Panc1 (cell line): ENCODE results near the gene DYNLT1. TPM values are rescaled to one million over a fixed set of nuclear protein-coding genes. Genes with fewer than 3 reads are reported as not detected.

Source experiments
- ATAC-seq: fragments of 200-7000 bp; cut with Tn5 transposase; 2 replicates; pipeline ENCODE4 v1.9.1; 2020; ENCODE audit warnings: mild to moderate bottlenecking, moderate library complexity
- BruUV-seq: library from RNA; stranded (reverse); fragments of 400-500 nt; replicated peaks from 2 replicates; lab custom pipeline; 2021; lab: Mats Ljungman, UMichigan
- CTCF ChIA-PET: fragments of 300-600 bp; sonication (Branson Sonifier 250); formaldehyde crosslinking; loops from one replicate; lab custom pipeline; 2022; ENCODE audit warnings: antibody characterized with exemption; lab: Charles Lee
- POLR2A ChIA-PET: fragments of 300-600 bp; sonication (Branson Sonifier 250); formaldehyde crosslinking; loops from one replicate; lab custom pipeline; 2022; ENCODE audit warnings: antibody characterized with exemption; lab: Charles Lee
- DNase-seq: peaks from one replicate; pipeline ENCODE4 v3.0.0-alpha.2; 2010; ENCODE audit warnings: low read depth, low spot score
- H3K27ac ChIP-seq: 2 replicates; pipeline ENCODE4 v1.5.1; 2011; ENCODE audit warnings: mild to moderate bottlenecking, low read length, inconsistent platforms
- H3K27me3 ChIP-seq: fragments of 200-500 bp; sonication (Bioruptor generic); 2 replicates; pipeline ENCODE4 v1.6.0; 2014; ENCODE audit warnings: low read length, inconsistent platforms; ENCODE audit not compliant: control insufficient read depth, insufficient read depth
- H3K36me3 ChIP-seq: fragments of 200-500 bp; sonication (Bioruptor generic); 2 replicates; pipeline ENCODE4 v1.5.1; 2014; ENCODE audit warnings: inconsistent platforms, mild to moderate bottlenecking, low read length, moderate library complexity; ENCODE audit not compliant: control insufficient read depth, insufficient read depth
- H3K4me1 ChIP-seq: 2 replicates; pipeline ENCODE4 v1.5.1; 2011; ENCODE audit warnings: inconsistent platforms, mild to moderate bottlenecking, low read length, moderate library complexity; ENCODE audit not compliant: control insufficient read depth, insufficient read depth
- H3K4me3 ChIP-seq, 2 experiments: 2 replicates each; pipeline ENCODE4 v1.5.1; 2011 to 2012; ENCODE audit warnings: low read depth in 2 of 2, low read length in 2 of 2, mild to moderate bottlenecking in 2 of 2, inconsistent platforms in 1 of 2, moderate library complexity in 1 of 2
- H3K9me3 ChIP-seq: fragments of 200-500 bp; sonication (Bioruptor generic); 2 replicates; pipeline ENCODE4 v1.5.1; 2014; ENCODE audit warnings: low read depth, mild to moderate bottlenecking, inconsistent platforms, low read length, moderate library complexity; ENCODE audit not compliant: control insufficient read depth, insufficient read depth
- POLR2AphosphoS5 ChIP-seq: IDR thresholded peaks from 2 replicates; pipeline ENCODE4 v1.6.1; 2012; ENCODE audit warnings: mild to moderate bottlenecking, low read depth, low read length, moderate library complexity
- SIN3A ChIP-seq: IDR thresholded peaks from 2 replicates; pipeline ENCODE4 v1.6.1; 2012; ENCODE audit warnings: low read depth, mild to moderate bottlenecking, low read length, moderate library complexity, borderline replicate concordance; ENCODE audit not compliant: insufficient read depth
- TCF7L2 ChIP-seq: IDR thresholded peaks from 2 replicates; pipeline ENCODE4 v1.6.1; 2011; ENCODE audit warnings: mild to moderate bottlenecking, low read depth, low read length, inconsistent platforms
- in situ Hi-C: cut with HindIII; loops from 2 replicates; pipeline ENCODE4 v1.10.0; 2016; ENCODE audit warnings: low sequenced_read_pairs, low pct_unique_long_range_greater_than_20kb
- intact Hi-C: fragments of 100-400 bp; cut with micrococcal nuclease; formaldehyde crosslinking; loops from one replicate; pipeline ENCODE4 v1.10.0; 2022; ENCODE audit not compliant: unreplicated experiment
- total RNA-seq: library from RNA; stranded (reverse); gene quantifications from one replicate; pipeline ENCODE4 v1.2.1, GENCODE V29; 2021; ENCODE audit not compliant: unreplicated experiment
- TF ChIP-seq, protein P1 (sequence below), 2 experiments: IDR thresholded peaks; 2 replicates each; pipeline ENCODE4 v1.6.1; 2011 to 2012; ENCODE audit warnings: low read depth in 2 of 2, control low read depth in 1 of 2, low read length in 1 of 2, mild to moderate bottlenecking in 1 of 2, moderate library complexity in 1 of 2; ENCODE audit not compliant: insufficient read depth in 1 of 2
- TF ChIP-seq, protein P2 (sequence below): fragments of 450-650 bp; IDR thresholded peaks from 2 replicates; pipeline ENCODE4 v1.5.1; 2017; ENCODE audit warnings: mild to moderate bottlenecking

The DYNLT1 gene
- total RNA-seq, 1 experiment from 2014 or later = 137 TPM

DNA sequence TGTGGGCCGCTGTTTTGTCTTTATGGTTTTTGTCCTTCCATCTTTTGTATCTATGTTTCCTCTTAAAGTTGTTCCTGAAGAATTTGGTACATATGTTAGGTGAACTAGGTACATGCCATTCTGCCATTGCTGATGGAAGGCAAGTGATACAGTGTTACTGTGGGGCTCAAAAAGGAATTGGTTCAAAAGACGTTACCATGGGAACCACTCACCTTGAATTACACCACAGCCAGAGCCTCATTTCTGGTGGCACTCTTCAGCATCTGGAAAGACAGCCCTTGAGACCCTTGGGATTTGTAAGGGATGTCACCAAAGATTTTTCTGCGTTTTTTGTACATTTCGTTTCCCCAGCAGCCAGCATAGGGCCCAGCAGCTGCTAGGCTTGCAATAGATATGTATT is 52.7 kb downstream of the DYNLT1 start:
- ChIA-PET POLR2A (no interaction called here), CTCF (no interaction called here)
- DNase-seq (no peak), ATAC-seq (no peak)
- TF ChIP-seq POLR2AphosphoS5 (no peak), SIN3A (no peak), TCF7L2 (no peak)
- TF ChIP-seq, protein P1, sequence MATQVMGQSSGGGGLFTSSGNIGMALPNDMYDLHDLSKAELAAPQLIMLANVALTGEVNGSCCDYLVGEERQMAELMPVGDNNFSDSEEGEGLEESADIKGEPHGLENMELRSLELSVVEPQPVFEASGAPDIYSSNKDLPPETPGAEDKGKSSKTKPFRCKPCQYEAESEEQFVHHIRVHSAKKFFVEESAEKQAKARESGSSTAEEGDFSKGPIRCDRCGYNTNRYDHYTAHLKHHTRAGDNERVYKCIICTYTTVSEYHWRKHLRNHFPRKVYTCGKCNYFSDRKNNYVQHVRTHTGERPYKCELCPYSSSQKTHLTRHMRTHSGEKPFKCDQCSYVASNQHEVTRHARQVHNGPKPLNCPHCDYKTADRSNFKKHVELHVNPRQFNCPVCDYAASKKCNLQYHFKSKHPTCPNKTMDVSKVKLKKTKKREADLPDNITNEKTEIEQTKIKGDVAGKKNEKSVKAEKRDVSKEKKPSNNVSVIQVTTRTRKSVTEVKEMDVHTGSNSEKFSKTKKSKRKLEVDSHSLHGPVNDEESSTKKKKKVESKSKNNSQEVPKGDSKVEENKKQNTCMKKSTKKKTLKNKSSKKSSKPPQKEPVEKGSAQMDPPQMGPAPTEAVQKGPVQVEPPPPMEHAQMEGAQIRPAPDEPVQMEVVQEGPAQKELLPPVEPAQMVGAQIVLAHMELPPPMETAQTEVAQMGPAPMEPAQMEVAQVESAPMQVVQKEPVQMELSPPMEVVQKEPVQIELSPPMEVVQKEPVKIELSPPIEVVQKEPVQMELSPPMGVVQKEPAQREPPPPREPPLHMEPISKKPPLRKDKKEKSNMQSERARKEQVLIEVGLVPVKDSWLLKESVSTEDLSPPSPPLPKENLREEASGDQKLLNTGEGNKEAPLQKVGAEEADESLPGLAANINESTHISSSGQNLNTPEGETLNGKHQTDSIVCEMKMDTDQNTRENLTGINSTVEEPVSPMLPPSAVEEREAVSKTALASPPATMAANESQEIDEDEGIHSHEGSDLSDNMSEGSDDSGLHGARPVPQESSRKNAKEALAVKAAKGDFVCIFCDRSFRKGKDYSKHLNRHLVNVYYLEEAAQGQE (IDR thresholded peaks at IDR 0.05; ENCODE audit: insufficient read depth in 1 of 2, low read depth in 2 of 2, low read length in 1 of 2) = no peak
- TF ChIP-seq, protein P2, sequence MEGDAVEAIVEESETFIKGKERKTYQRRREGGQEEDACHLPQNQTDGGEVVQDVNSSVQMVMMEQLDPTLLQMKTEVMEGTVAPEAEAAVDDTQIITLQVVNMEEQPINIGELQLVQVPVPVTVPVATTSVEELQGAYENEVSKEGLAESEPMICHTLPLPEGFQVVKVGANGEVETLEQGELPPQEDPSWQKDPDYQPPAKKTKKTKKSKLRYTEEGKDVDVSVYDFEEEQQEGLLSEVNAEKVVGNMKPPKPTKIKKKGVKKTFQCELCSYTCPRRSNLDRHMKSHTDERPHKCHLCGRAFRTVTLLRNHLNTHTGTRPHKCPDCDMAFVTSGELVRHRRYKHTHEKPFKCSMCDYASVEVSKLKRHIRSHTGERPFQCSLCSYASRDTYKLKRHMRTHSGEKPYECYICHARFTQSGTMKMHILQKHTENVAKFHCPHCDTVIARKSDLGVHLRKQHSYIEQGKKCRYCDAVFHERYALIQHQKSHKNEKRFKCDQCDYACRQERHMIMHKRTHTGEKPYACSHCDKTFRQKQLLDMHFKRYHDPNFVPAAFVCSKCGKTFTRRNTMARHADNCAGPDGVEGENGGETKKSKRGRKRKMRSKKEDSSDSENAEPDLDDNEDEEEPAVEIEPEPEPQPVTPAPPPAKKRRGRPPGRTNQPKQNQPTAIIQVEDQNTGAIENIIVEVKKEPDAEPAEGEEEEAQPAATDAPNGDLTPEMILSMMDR = no peak
- Histone ChIP-seq H3K27ac (no peak overlapping the region), H3K9me3 (no peaks in the 10 kb centered on the region), H3K4me3 (no peak overlapping the region), H3K27me3 (no peaks in the 10 kb centered on the region), H3K4me1 (no peaks in the 10 kb centered on the region), H3K36me3 (peaks cover 16% of the 10 kb centered on the region)
- intact Hi-C loops = no loop called here
- no TSS peak for BruUV-seq
- in situ Hi-C loops = no loop called here

DNA sequence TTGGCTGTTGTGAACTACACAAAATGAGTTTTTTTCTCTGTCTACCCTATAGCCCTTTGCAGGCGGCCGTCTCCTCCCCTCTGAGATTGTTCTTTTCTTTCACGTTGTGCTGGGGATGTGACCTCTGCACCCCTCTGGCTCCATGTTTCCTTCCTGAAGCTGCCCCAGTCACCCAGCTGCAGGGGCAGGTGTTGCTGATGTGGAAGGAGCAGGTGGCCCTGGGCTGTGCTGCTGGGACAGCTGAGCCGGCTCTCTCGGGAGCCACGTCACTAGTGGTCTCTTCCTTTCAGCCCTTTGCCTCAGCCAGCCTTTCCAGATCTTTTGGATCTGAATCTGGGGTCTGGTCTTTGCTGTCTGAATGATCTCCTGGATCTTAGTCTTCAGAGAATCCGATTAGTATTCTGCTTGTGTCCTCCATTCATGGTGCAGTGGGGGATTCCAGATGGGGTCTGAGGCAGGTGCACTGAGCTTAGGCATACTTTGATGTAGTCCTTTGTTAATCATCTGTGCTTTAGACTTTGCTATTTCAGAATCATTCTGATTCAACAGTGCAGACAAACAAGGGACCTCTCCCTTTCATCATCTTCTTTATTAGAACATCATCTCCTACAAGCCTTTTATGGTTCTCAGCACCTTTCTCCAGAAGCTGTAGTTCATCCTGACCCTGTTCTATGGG is 53.3 kb downstream of the DYNLT1 start:
- H3K4me3 ChIP-seq = no peak overlapping the region
- intact Hi-C loops = no loop called here
- no peaks in the 10 kb centered on the region for H3K27me3 ChIP-seq
- ATAC-seq (no peak), DNase-seq (no peak)
- ChIA-PET CTCF (no interaction called here), POLR2A (no interaction called here)
- TF ChIP-seq, protein P2 = no peak
- no peak for TF ChIP-seq SIN3A
- TF ChIP-seq, protein P1 (IDR thresholded peaks at IDR 0.05; ENCODE audit: insufficient read depth in 1 of 2, low read depth in 2 of 2, low read length in 1 of 2) = no peak
- no peak for TF ChIP-seq TCF7L2
- TF ChIP-seq POLR2AphosphoS5 = no peak
- H3K9me3 ChIP-seq = no peaks in the 10 kb centered on the region
- in situ Hi-C loops = no loop called here
- peaks cover 19% of the 10 kb centered on the region for H3K36me3 ChIP-seq
- BruUV-seq = no TSS peak
- no peaks in the 10 kb centered on the region for H3K4me1 ChIP-seq
- no peak overlapping the region for H3K27ac ChIP-seq
